Measurements from ENCODE around the gene PPP1R18.

The PPP1R18 gene

DNA sequence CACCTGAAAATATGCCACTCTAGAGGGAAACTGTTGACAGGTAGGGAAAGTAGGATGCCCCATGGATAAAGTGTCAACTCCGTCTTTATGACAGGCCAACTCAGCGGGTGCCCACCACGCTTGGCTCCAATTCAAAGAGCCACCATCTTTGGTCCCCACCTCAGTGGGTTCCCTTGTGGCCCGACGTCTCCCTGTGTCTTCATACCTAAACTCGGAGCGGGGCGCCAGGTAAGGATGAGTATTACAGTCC lies 30.4 kb upstream of the PPP1R18 start:
- peak overlapping the region; percentile 62 for H3K4me3 ChIP-seq (replicated peaks; ENCODE audit: low read depth, low read length)
- no peak for DNase-seq (ENCODE audit: extremely low read depth, low read depth)
- no peak for TF ChIP-seq CTCF (IDR thresholded peaks at IDR 0.05; ENCODE audit: low read depth, low read length, missing control alignments)

DNA sequence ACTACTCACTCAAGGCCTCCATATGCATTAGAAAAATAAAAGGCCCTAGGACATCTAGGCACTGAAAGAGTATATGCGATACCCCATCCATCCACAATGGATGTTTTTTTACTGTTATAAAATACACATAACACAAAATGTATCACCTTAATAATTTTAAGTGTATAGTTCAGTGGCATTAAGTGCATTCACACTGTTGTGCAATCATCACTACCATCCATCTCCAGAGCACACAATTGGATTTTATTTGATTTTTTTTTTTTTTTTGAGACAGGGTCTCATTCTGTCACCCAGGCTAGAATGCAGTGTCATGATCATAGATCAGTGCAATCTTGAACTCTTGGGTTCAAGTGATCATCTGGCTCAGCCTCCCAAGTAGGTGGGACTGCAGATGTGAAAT lies 27.8 kb upstream of the PPP1R18 start:
- H3K4me3 ChIP-seq (replicated peaks; ENCODE audit: low read depth, low read length): no peak overlapping the region
- DNase-seq (ENCODE audit: extremely low read depth, low read depth): no peak
- no peak for TF ChIP-seq CTCF (IDR thresholded peaks at IDR 0.05; ENCODE audit: low read depth, low read length, missing control alignments)

DNA sequence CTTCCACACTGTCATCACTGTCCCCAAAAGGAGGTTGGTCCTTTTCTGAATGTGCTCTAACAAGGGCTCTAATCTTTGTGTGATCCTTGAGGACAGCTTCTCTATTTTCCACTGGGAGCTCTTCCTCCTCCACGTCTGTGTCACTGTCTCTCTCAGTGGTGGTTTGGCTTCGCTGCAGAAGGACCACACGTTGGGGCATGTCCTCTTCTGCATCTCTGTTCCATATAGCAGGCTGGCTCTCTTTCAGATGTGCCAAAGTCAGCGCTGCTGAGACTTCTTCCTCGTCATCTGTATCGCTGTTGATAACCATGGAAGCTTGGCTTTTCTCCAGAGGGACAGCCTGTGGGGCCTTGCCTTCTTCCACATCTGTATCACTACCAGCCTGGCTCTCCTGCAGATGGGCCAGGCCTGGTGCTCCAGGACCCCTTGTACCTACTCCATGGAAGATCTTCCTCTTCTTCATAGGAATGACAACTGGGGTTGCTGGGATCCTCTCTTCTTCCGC lies 26.0 kb upstream of the PPP1R18 start:
- DNase-seq (ENCODE audit: extremely low read depth, low read depth): no peak
- TF ChIP-seq CTCF (IDR thresholded peaks at IDR 0.05; ENCODE audit: low read depth, low read length, missing control alignments): no peak
- H3K4me3 ChIP-seq (replicated peaks; ENCODE audit: low read depth, low read length): no peak overlapping the region

DNA sequence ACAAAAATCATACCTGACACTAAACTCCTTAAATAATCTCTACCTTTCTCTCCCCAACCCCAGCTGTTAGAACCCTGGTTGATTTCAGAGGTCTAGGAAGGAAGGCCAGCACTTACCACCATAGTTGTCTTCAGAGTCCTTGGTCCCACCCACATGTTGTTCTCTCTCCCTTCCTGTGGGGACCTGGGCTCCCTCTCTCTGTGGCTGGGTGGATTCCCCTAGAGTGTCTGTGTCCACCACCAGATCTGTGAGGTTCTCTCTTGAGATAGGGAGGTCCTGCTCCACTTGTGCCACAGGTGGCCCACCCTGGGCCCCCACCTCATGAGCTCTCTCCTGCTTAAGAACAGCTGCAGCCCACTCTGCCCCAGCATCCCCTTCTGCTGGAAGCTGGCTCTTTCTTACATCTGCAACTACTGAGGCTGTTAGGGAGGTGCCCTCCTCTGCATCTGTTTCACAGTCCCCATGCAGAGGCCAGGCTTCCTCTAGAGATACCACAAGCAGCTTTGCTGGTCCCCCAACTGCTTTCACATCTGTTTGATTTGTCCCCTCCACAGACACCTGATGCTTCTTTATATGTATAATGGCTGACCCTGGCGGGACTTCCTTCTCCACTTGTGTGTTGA lies 25.4 kb upstream of the PPP1R18 start:
- TF ChIP-seq CTCF (IDR thresholded peaks at IDR 0.05; ENCODE audit: low read depth, low read length, missing control alignments): no peak

GRCh38 chr6:30709101-30709868 lies 22.8 kb upstream of the PPP1R18 start:
- no peak overlapping the region for H3K4me3 ChIP-seq (replicated peaks; ENCODE audit: low read depth, low read length)
- TF ChIP-seq CTCF (IDR thresholded peaks at IDR 0.05; ENCODE audit: low read depth, low read length, missing control alignments): no peak
- DNase-seq (ENCODE audit: extremely low read depth, low read depth): no peak

More for the DNA sequence above, 25.4 kb upstream of the PPP1R18 start:
- H3K4me3 ChIP-seq (replicated peaks; ENCODE audit: low read depth, low read length): no peak overlapping the region
- DNase-seq (ENCODE audit: extremely low read depth, low read depth): no peak

- H3K4me3 ChIP-seq (replicated peaks; ENCODE audit: low read depth, low read length): no peak overlapping the region
- no peak for TF ChIP-seq CTCF (IDR thresholded peaks at IDR 0.05; ENCODE audit: low read depth, low read length, missing control alignments)
- no peak for DNase-seq (ENCODE audit: extremely low read depth, low read depth)
Observed at GRCh38 chr6:30707281-30707850, 20.9 kb upstream of the PPP1R18 start.

Data from HFF-Myc (cell line).